Stimulated activated CD4-positive, alpha-beta T cell treated with anti-CD3 and anti-CD28 coated beads, Interleukin-4, amount 100 ng/mL, for 4 hours (primary cell): ENCODE results near the gene RMC1.
"Not testable (repeated sequence)": the region's sequence is repeated elsewhere in the genome, so short reads cannot be mapped to it uniquely, and the experiment has no call there.

Experiments used
- DNase-seq, 2 experiments: peaks; one replicate each; pipeline ENCODE4 v3.0.0-alpha.2; 2020

Gene RMC1

GRCh38 chr18:23567671-23568070 is 64.4 kb downstream of the RMC1 start:
- no peak for DNase-seq

- no peak for DNase-seq
These were observed 65.2 kb downstream of the RMC1 start for GRCh38 chr18:23568281-23569138.

GRCh38 chr18:23569299-23570063 is 66.2 kb downstream of the RMC1 start:
- DNase-seq: no peak

- no peak for DNase-seq
These were observed 67.7 kb downstream of the RMC1 start for GRCh38 chr18:23570912-23571504.

GRCh38 chr18:23572012-23572411 is 68.7 kb downstream of the RMC1 start:
- no peak for DNase-seq

- no peak for DNase-seq
These were observed 69.3 kb downstream of the RMC1 start for GRCh38 chr18:23572570-23572969.

- no peak for DNase-seq
These were observed 69.7 kb downstream of the RMC1 start for GRCh38 chr18:23573020-23573419.

GRCh38 chr18:23573626-23574431 is 70.5 kb downstream of the RMC1 start:
- peak; percentile 18 to 40 for DNase-seq

- DNase-seq: no peak
These were observed 71.4 kb downstream of the RMC1 start for GRCh38 chr18:23574611-23575308.

GRCh38 chr18:23575309-23575651 is 72.0 kb downstream of the RMC1 start:
- DNase-seq: no peak

GRCh38 chr18:23577521-23577920 is 74.2 kb downstream of the RMC1 start:
- DNase-seq: not testable (repeated sequence)

GRCh38 chr18:23578067-23578701 is 74.9 kb downstream of the RMC1 start:
- no peak for DNase-seq

GRCh38 chr18:23578891-23579653 is 75.8 kb downstream of the RMC1 start:
- DNase-seq: no peak

GRCh38 chr18:23580677-23581367 is 77.5 kb downstream of the RMC1 start:
- no peak for DNase-seq
